GM19324 (cell line): ENCODE data around the gene CCDC201.
"Not testable (repeated sequence)": the region's sequence is repeated elsewhere in the genome, so short reads cannot be mapped to it uniquely, and the experiment has no call there.

Experiments
- ATAC-seq: cut with Tn5 transposase; IDR thresholded peaks from one replicate; pipeline ENCODE4 v1.9.1; 2021; ENCODE audit warnings: mild to moderate bottlenecking, moderate library complexity; ENCODE audit not compliant: unreplicated experiment, low FRiP score

The CCDC201 gene

GRCh38 chr7:45878457-45879144 is 5.7 kb upstream of the CCDC201 start:
- no peak for ATAC-seq

GRCh38 chr7:45876519-45876918 is 3.6 kb upstream of the CCDC201 start:
- no peak for ATAC-seq

GRCh38 chr7:45874408-45875131 is 1.7 kb upstream of the CCDC201 start:
- no peak for ATAC-seq

- ATAC-seq = no peak
Measured at GRCh38 chr7:45873355-45873754, 473 bp upstream of the CCDC201 start.

- ATAC-seq = no peak
Measured at GRCh38 chr7:45872116-45873034, 507 bp downstream of the CCDC201 start.

GRCh38 chr7:45869426-45869825 is 3.5 kb downstream of the CCDC201 start:
- ATAC-seq = no peak

GRCh38 chr7:45867471-45867870 is 5.4 kb downstream of the CCDC201 start:
- ATAC-seq = no peak

GRCh38 chr7:45865594-45866410 is 7.1 kb downstream of the CCDC201 start:
- no peak for ATAC-seq

- ATAC-seq = no peak
Measured at GRCh38 chr7:45863715-45864114, 9.2 kb downstream of the CCDC201 start.

- ATAC-seq = not testable (repeated sequence)
Measured at GRCh38 chr7:45856888-45857287, 16.0 kb downstream of the CCDC201 start.

GRCh38 chr7:45855680-45856079 is 17.2 kb downstream of the CCDC201 start:
- not testable (repeated sequence) for ATAC-seq

GRCh38 chr7:45853491-45853890 is 19.4 kb downstream of the CCDC201 start:
- ATAC-seq = not testable (repeated sequence)

GRCh38 chr7:45852984-45853383 is 19.9 kb downstream of the CCDC201 start:
- not testable (repeated sequence) for ATAC-seq

GRCh38 chr7:45848734-45849133 is 24.1 kb downstream of the CCDC201 start:
- not testable (repeated sequence) for ATAC-seq

- not testable (repeated sequence) for ATAC-seq
Measured at GRCh38 chr7:45846536-45846935, 26.3 kb downstream of the CCDC201 start.

- not testable (repeated sequence) for ATAC-seq
Measured at GRCh38 chr7:45841926-45842717, 30.8 kb downstream of the CCDC201 start.

- ATAC-seq = not testable (repeated sequence)
Measured at GRCh38 chr7:45838852-45839251, 34.0 kb downstream of the CCDC201 start.

GRCh38 chr7:45832433-45833177 is 40.3 kb downstream of the CCDC201 start:
- ATAC-seq = not testable (repeated sequence)

- not testable (repeated sequence) for ATAC-seq
Measured at GRCh38 chr7:45829846-45830245, 43.0 kb downstream of the CCDC201 start.
